ENCODE measurements around the gene CDC42.

Gene CDC42

GRCh38 chr1:22132517-22133235 is 80.2 kb downstream of the CDC42 start:
- no peak for DNase-seq

GRCh38 chr1:22133247-22133930 is 80.9 kb downstream of the CDC42 start:
- DNase-seq: no peak

GRCh38 chr1:22133931-22134324 is 81.4 kb downstream of the CDC42 start:
- DNase-seq: no peak

GRCh38 chr1:22137004-22137720 is 84.7 kb downstream of the CDC42 start:
- DNase-seq: no peak

GRCh38 chr1:22139066-22139594 is 86.6 kb downstream of the CDC42 start:
- DNase-seq: no peak

- DNase-seq: no peak
These were observed 87.3 kb downstream of the CDC42 start for GRCh38 chr1:22139817-22140216.
